OCI-LY1 (cell line): Measurements from ENCODE around the gene OR8B8.
"Not testable (repeated sequence)": the region's sequence is repeated elsewhere in the genome, so short reads cannot be mapped to it uniquely, and the experiment has no call there.

ENCODE experiments used
- H2AFZ ChIP-seq: fragments of 200-600 bp; sonication (generic), shearing (Covaris generic); 2 replicates; pipeline ENCODE4 v1.6.0; 2014; ENCODE audit warnings: antibody characterized with exemption, mild to moderate bottlenecking, low read length
- H3F3A ChIP-seq: fragments of 200-600 bp; sonication (generic), shearing (Covaris generic); 2 replicates; pipeline ENCODE4 v1.6.0; 2014; ENCODE audit warnings: mild to moderate bottlenecking, antibody characterized with exemption, low read length, moderate library complexity; ENCODE audit not compliant: insufficient read depth
- H3K27ac ChIP-seq: fragments of 200-600 bp; sonication (generic); 2 replicates; pipeline ENCODE4 v1.5.1; 2014; ENCODE audit warnings: low read length, mixed run types, mild to moderate bottlenecking, low read depth; ENCODE audit not compliant: poor library complexity, severe bottlenecking
- H3K27me3 ChIP-seq: fragments of 200-600 bp; sonication (generic); 2 replicates; pipeline ENCODE4 v1.6.0; 2014; ENCODE audit warnings: antibody characterized with exemption, mild to moderate bottlenecking, low read length, moderate library complexity; ENCODE audit not compliant: insufficient read depth
- H3K36me3 ChIP-seq: fragments of 200-600 bp; sonication (generic); 2 replicates; pipeline ENCODE4 v1.6.1; 2014; ENCODE audit warnings: mild to moderate bottlenecking, antibody characterized with exemption, low read length, moderate library complexity, mixed read lengths; ENCODE audit not compliant: insufficient read depth
- H3K4me1 ChIP-seq: fragments of 200-600 bp; sonication (generic); 2 replicates; pipeline ENCODE4 v1.5.1; 2014; ENCODE audit warnings: mild to moderate bottlenecking, low read length, moderate library complexity; ENCODE audit not compliant: insufficient read depth, severe bottlenecking
- H3K4me2 ChIP-seq: fragments of 200-600 bp; sonication (generic), shearing (Covaris generic); 2 replicates; pipeline ENCODE4 v1.6.1; 2014; ENCODE audit warnings: low read length
- H3K4me3 ChIP-seq: fragments of 200-600 bp; sonication (generic); 2 replicates; pipeline ENCODE4 v1.5.1; 2014; ENCODE audit warnings: low read length, low read depth, mild to moderate bottlenecking, mixed read lengths; ENCODE audit not compliant: poor library complexity, severe bottlenecking
- H3K79me2 ChIP-seq: fragments of 200-600 bp; shearing (Covaris generic); 2 replicates; pipeline ENCODE4 v1.6.1; 2016; ENCODE audit warnings: mixed run types, low read length, mixed read lengths; ENCODE audit not compliant: insufficient read depth
- H3K9ac ChIP-seq: fragments of 200-600 bp; sonication (generic), shearing (Covaris generic); 2 replicates; pipeline ENCODE4 v1.6.1; 2014; ENCODE audit warnings: mild to moderate bottlenecking, low read length, mixed read lengths
- H3K9me2 ChIP-seq: fragments of 200-600 bp; sonication (generic), shearing (Covaris generic); 2 replicates; pipeline ENCODE4 v1.6.1; 2014; ENCODE audit warnings: low read depth, mild to moderate bottlenecking, low read length, mixed read lengths
- H3K9me3 ChIP-seq: fragments of 200-600 bp; shearing (Covaris generic); 2 replicates; pipeline ENCODE4 v1.6.1; 2014; ENCODE audit warnings: low read length, mixed read lengths
- H4K20me1 ChIP-seq: fragments of 200-600 bp; sonication (generic), shearing (Covaris generic); 2 replicates; pipeline ENCODE4 v1.6.0; 2016; ENCODE audit warnings: mild to moderate bottlenecking, low read length; ENCODE audit not compliant: insufficient read depth
- CTCF ChIP-seq: fragments of 200-600 bp; sonication (generic), shearing (Covaris generic); IDR thresholded peaks from 2 replicates; pipeline ENCODE4 v1.5.1; 2017; ENCODE audit warnings: mild to moderate bottlenecking, antibody characterized with exemption, low read length, moderate library complexity, mixed read lengths
- EZH2 ChIP-seq: fragments of 200-600 bp; sonication (generic), shearing (Covaris generic); IDR thresholded peaks from 2 replicates; pipeline ENCODE4 v1.8.0; 2017; ENCODE audit warnings: borderline replicate concordance, mixed run types, mild to moderate bottlenecking, antibody characterized with exemption, low read length, moderate library complexity, mixed read lengths

OR8B8 gene

GRCh38 chr11:124398924-124399323 lies 46.6 kb downstream of the OR8B8 start, which contains the start of gene OR8B3:
Gene OR8B3 (minus strand): TSS chr11:124399024. CDS start chr11:124397351, 1,673 bp downstream.
- Histone ChIP-seq H3K4me3 (no peak within 1 kb of the TSS), H3K4me1 (no peaks in the 10 kb centered on the region), H3K36me3 (no peaks in the 10 kb centered on the region), H4K20me1 (no peaks in the 10 kb centered on the region), H2AFZ (no peak within 1 kb of the TSS), H3K27ac (no peak within 1 kb of the TSS), H3K27me3 (no peaks in the 10 kb centered on the region), H3K79me2 (no peaks in the 10 kb centered on the region), H3F3A (no peaks in the 10 kb centered on the region), H3K9me3 (no peaks in the 10 kb centered on the region), H3K9ac (no peak within 1 kb of the TSS), H3K4me2 (no peak within 1 kb of the TSS), H3K9me2 (no peaks in the 10 kb centered on the region)
- no peak for TF ChIP-seq EZH2
- TF ChIP-seq CTCF = no peak

GRCh38 chr11:124396847-124397246 lies 48.6 kb downstream of the OR8B8 start:
- H3K9ac ChIP-seq, H3K27ac ChIP-seq, H3K4me1 ChIP-seq, H3K79me2 ChIP-seq, H4K20me1 ChIP-seq, H3K9me2 ChIP-seq, H3K9me3 ChIP-seq, H3F3A ChIP-seq, H2AFZ ChIP-seq, H3K27me3 ChIP-seq, H3K36me3 ChIP-seq, H3K4me2 ChIP-seq, H3K4me3 ChIP-seq: not testable (repeated sequence)

- no peaks in the 10 kb centered on the region for H3K4me1 ChIP-seq
- H3K4me3 ChIP-seq = no peak overlapping the region
- H3K79me2 ChIP-seq = no peaks in the 10 kb centered on the region
- no peak for TF ChIP-seq CTCF
- TF ChIP-seq EZH2 = no peak
- no peak overlapping the region for H3K9ac ChIP-seq
- no peaks in the 10 kb centered on the region for H4K20me1 ChIP-seq
- no peaks in the 10 kb centered on the region for H3K27me3 ChIP-seq
- H3K9me2 ChIP-seq = no peaks in the 10 kb centered on the region
- no peaks in the 10 kb centered on the region for H3K36me3 ChIP-seq
- H3F3A ChIP-seq = no peaks in the 10 kb centered on the region
- H3K27ac ChIP-seq = no peak overlapping the region
- H2AFZ ChIP-seq = no peak overlapping the region
- no peak overlapping the region for H3K4me2 ChIP-seq
- H3K9me3 ChIP-seq = no peaks in the 10 kb centered on the region
Observed at GRCh38 chr11:124394408-124394807, 51.1 kb downstream of the OR8B8 start.
